Spleen (tissue), 7 donors: ENCODE results near the gene ALKBH5.

Experiments used
- CTCF ChIP-seq, 11 experiments: fragments of 200-600 bp in 7 of 11; fragments of 450-650 bp in 4 of 11; sonication (generic) in 4 of 11; IDR thresholded peaks in 8 of 11; conservative IDR thresholded peaks in 3 of 11; 1 replicate in 7 of 11; 2 replicates in 4 of 11; pipeline versions ENCODE4 v1.4.0 to v1.8.0; 2016 to 2021; ENCODE audit warnings: antibody characterized with exemption in 11 of 11, inconsistent platforms in 4 of 11, mild to moderate bottlenecking in 1 of 11
- POLR2A ChIP-seq, 3 donors: fragments of 450-650 bp; IDR thresholded peaks; one replicate each; pipeline ENCODE4 v1.5.1; 2017; ENCODE audit warnings: antibody characterized with exemption in 3 of 3, mild to moderate bottlenecking in 1 of 3
- donor health status: DM: no; HTN: no; CAD: no; lungs with moderate emphysema.
- donor health status: DM: no; HTN: no; CAD: no.
- donor health status: DM: no; HTN: no; CAD: no.

GRCh38 chr17:18236494-18236893, 52.9 kb downstream of the ALKBH5 start:
- TF ChIP-seq CTCF (IDR thresholded peaks at IDR 0.05 in 8 of 11, conservative IDR thresholded peaks at IDR 0.05 in 3 of 11) (no peak), POLR2A (IDR thresholded peaks at IDR 0.05) (no peak)
